Esophagus muscularis mucosa (tissue), 3 donors: Measurements from ENCODE around the gene UBE4B.

Experiments used
- POLR2A ChIP-seq: fragments of 450-650 bp; IDR thresholded peaks from one replicate; pipeline ENCODE4 v1.6.1; 2017; ENCODE audit warnings: antibody characterized with exemption, moderate library complexity, mild to moderate bottlenecking, low read depth
- TF ChIP-seq, protein P1 (sequence below), 3 experiments: fragments of 200-600 bp in 2 of 3; fragments of 450-650 bp in 1 of 3; sonication (generic) in 2 of 3; IDR thresholded peaks; one replicate each; pipeline ENCODE4 v1.5.1; 2017 to 2019; ENCODE audit warnings: antibody characterized with exemption in 3 of 3, mild to moderate bottlenecking in 2 of 3, moderate library complexity in 1 of 3

DNA sequence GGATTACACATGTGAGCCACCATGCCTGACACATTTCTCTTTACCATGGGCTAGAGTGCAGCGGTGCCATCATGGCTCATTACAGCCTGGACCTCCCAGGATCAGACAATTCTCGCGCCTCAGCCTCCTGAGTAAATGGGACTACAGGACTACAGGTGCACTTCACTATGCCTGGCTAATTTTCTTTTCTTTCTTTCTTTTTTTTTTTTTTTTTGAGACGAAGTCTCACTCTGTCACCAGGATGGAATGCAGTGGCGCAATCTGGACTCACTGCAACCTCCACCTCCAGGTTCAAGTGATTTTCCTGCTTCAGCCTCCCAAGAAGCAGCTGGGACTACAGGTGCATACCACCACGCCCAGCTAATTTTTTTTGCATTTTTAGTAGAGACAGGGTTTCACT is 162.8 kb downstream of the UBE4B start:
- TF ChIP-seq POLR2A, result no peak
- TF ChIP-seq, protein P1, sequence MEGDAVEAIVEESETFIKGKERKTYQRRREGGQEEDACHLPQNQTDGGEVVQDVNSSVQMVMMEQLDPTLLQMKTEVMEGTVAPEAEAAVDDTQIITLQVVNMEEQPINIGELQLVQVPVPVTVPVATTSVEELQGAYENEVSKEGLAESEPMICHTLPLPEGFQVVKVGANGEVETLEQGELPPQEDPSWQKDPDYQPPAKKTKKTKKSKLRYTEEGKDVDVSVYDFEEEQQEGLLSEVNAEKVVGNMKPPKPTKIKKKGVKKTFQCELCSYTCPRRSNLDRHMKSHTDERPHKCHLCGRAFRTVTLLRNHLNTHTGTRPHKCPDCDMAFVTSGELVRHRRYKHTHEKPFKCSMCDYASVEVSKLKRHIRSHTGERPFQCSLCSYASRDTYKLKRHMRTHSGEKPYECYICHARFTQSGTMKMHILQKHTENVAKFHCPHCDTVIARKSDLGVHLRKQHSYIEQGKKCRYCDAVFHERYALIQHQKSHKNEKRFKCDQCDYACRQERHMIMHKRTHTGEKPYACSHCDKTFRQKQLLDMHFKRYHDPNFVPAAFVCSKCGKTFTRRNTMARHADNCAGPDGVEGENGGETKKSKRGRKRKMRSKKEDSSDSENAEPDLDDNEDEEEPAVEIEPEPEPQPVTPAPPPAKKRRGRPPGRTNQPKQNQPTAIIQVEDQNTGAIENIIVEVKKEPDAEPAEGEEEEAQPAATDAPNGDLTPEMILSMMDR (IDR thresholded peaks at IDR 0.05), result no peak
